Nephron progenitor cell (in vitro differentiated cells): ENCODE measurements around the gene CREB5.

Experiments used
- DNase-seq: peaks from one replicate; pipeline ENCODE4 v3.0.0; 2021
- H3K27ac Mint-ChIP-seq: 2 replicates; pipeline ENCODE4 v1.8.0; 2021; ENCODE audit warnings: mild to moderate bottlenecking, moderate library complexity, mixed read lengths
- H3K27me3 Mint-ChIP-seq: 2 replicates; pipeline ENCODE4 v1.8.0; 2021; ENCODE audit warnings: mild to moderate bottlenecking, low read depth, mixed read lengths; ENCODE audit not compliant: poor library complexity
- H3K36me3 Mint-ChIP-seq: 2 replicates; pipeline ENCODE4 v1.8.0; 2021; ENCODE audit warnings: low read depth, mixed read lengths
- H3K4me1 Mint-ChIP-seq: 2 replicates; pipeline ENCODE4 v1.8.0; 2021; ENCODE audit warnings: mixed read lengths
- H3K4me3 Mint-ChIP-seq: 2 replicates; pipeline ENCODE4 v1.8.0; 2021; ENCODE audit warnings: mild to moderate bottlenecking, moderate library complexity, mixed read lengths
- H3K9me3 Mint-ChIP-seq: 2 replicates; pipeline ENCODE4 v1.8.0; 2021; ENCODE audit warnings: mild to moderate bottlenecking, moderate library complexity, mixed read lengths
- CTCF ChIP-seq: fragments of 200-600 bp; sonication (generic); IDR thresholded peaks from 2 replicates; pipeline ENCODE4 v1.5.0; 2021; ENCODE audit warnings: antibody characterized with exemption

The CREB5 gene

GRCh38 chr7:28572321-28573058, 160.2 kb downstream of the CREB5 start:
- no peaks in the 10 kb centered on the region for H3K36me3 Mint-ChIP-seq

GRCh38 chr7:28573059-28573553, 160.8 kb downstream of the CREB5 start:
- H3K27me3 Mint-ChIP-seq = no peaks in the 10 kb centered on the region
- no peak for DNase-seq
- H3K9me3 Mint-ChIP-seq = no peaks in the 10 kb centered on the region
- H3K27ac Mint-ChIP-seq = no peak overlapping the region
- H3K4me1 Mint-ChIP-seq = peaks cover 68% of the 10 kb centered on the region
- H3K36me3 Mint-ChIP-seq = no peaks in the 10 kb centered on the region
- TF ChIP-seq CTCF = no peak
- H3K4me3 Mint-ChIP-seq = no peak overlapping the region

More at GRCh38 chr7:28572321-28573058, 160.2 kb downstream of the CREB5 start:
- peaks cover 68% of the 10 kb centered on the region for H3K4me1 Mint-ChIP-seq
- no peaks in the 10 kb centered on the region for H3K9me3 Mint-ChIP-seq
- no peaks in the 10 kb centered on the region for H3K27me3 Mint-ChIP-seq
- DNase-seq = no peak
- no peak overlapping the region for H3K4me3 Mint-ChIP-seq
- H3K27ac Mint-ChIP-seq = no peak overlapping the region
- no peak for TF ChIP-seq CTCF

GRCh38 chr7:28573651-28574301, 161.5 kb downstream of the CREB5 start:
- no peaks in the 10 kb centered on the region for H3K27me3 Mint-ChIP-seq
- TF ChIP-seq CTCF = no peak
- no peaks in the 10 kb centered on the region for H3K9me3 Mint-ChIP-seq
- DNase-seq = no peak
- peak overlapping the region; percentile 9 for H3K4me3 Mint-ChIP-seq
- peak overlapping the region; percentile 43 for H3K27ac Mint-ChIP-seq
- no peaks in the 10 kb centered on the region for H3K36me3 Mint-ChIP-seq
- peaks cover 68% of the 10 kb centered on the region for H3K4me1 Mint-ChIP-seq

- TF ChIP-seq CTCF = no peak
- Mint-ChIP-seq H3K4me1 (peaks cover 65% of the 10 kb centered on the region), H3K27me3 (no peaks in the 10 kb centered on the region), H3K4me3 (no peak overlapping the region), H3K27ac (no peak overlapping the region), H3K36me3 (no peaks in the 10 kb centered on the region), H3K9me3 (no peaks in the 10 kb centered on the region)
- DNase-seq = no peak
These were observed 162.9 kb downstream of the CREB5 start for GRCh38 chr7:28575241-28575643.

- H3K36me3 Mint-ChIP-seq = no peaks in the 10 kb centered on the region
- no peak for TF ChIP-seq CTCF
- H3K27ac Mint-ChIP-seq = no peak overlapping the region
- H3K4me3 Mint-ChIP-seq = no peak overlapping the region
- peaks cover 5% of the 10 kb centered on the region for H3K27me3 Mint-ChIP-seq
- H3K4me1 Mint-ChIP-seq = peaks cover 58% of the 10 kb centered on the region
- no peaks in the 10 kb centered on the region for H3K9me3 Mint-ChIP-seq
- no peak for DNase-seq
These were observed 164.3 kb downstream of the CREB5 start for GRCh38 chr7:28576656-28577055.
